SKM-1 (cell line): ENCODE data around the gene MAPK4.
"Not testable (repeated sequence)": the region's sequence is repeated elsewhere in the genome, so short reads cannot be mapped to it uniquely, and the experiment has no call there.

Source experiments
- DNase-seq: peaks from one replicate; lab custom pipeline; 2025; ENCODE audit not compliant: unreplicated experiment; lab: John Stamatoyannopoulos, UW

MAPK4 gene

GRCh38 chr18:50679056-50679455 lies 119.2 kb downstream of the MAPK4 start:
- DNase-seq: no peak

GRCh38 chr18:50679656-50680055 lies 119.8 kb downstream of the MAPK4 start:
- no peak for DNase-seq

- DNase-seq: no peak
These were observed 121.1 kb downstream of the MAPK4 start for GRCh38 chr18:50680966-50681365.

DNA sequence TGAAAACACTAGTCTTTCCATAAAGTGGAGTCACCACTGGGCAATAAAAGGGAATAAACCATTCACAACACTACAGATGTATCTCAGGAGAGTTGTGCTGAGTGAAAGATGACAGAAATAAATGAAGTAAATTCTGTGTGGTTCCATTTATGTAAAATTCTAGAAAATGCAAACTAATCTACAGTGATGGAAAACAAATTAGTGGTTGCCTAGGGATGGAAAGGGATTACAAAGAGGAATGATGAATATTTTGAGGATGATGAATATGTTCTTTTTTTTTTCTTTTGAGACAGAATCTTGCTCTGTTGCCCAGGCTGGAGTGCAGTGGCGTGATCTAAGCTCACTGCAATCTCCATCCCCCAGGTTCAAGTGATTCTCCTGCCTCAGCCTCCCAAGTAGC lies 123.0 kb downstream of the MAPK4 start:
- DNase-seq: no peak

- no peak for DNase-seq
These were observed 126.5 kb downstream of the MAPK4 start for GRCh38 chr18:50686409-50686808.

DNA sequence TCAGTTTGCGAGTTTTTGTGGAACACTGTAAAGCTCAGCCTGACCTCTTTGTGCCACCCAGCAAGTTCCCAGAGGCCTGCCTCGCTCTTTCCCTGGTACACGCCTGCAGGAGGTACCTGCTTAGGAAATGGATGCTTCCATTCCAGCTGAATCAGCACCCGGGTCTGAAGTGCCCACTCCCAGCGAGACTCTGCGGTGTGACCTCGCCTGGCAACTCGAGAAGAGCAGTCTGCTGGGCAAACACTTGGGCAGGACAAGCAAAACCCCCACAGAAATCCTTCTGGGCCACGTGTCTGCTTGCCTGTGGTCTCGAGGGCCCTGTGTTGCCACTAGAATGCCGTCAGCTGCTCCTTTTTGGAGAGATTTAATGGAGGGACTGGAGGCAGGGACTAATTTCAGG lies 127.6 kb downstream of the MAPK4 start:
- DNase-seq: no peak

GRCh38 chr18:50689578-50689977 lies 129.7 kb downstream of the MAPK4 start:
- DNase-seq: no peak

DNA sequence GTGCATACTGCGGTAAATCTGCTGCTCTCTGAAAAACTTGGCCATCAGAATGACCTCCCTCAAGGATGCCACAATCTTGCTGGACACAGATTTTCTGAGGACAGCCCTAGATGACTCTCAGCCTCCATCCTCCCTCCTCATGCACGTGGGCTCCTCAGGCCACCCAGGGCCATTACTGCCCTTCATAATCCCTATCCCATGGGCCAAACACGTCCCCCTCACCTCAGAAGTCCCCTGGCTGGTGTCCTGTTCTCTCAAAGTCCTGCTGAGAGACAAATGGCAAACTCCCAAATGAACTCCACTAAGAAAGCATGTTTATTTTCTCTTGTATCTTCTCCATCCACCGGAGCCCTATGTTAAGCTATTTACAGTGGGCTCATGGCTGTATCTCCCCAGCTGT lies 134.3 kb downstream of the MAPK4 start:
- no peak for DNase-seq

DNA sequence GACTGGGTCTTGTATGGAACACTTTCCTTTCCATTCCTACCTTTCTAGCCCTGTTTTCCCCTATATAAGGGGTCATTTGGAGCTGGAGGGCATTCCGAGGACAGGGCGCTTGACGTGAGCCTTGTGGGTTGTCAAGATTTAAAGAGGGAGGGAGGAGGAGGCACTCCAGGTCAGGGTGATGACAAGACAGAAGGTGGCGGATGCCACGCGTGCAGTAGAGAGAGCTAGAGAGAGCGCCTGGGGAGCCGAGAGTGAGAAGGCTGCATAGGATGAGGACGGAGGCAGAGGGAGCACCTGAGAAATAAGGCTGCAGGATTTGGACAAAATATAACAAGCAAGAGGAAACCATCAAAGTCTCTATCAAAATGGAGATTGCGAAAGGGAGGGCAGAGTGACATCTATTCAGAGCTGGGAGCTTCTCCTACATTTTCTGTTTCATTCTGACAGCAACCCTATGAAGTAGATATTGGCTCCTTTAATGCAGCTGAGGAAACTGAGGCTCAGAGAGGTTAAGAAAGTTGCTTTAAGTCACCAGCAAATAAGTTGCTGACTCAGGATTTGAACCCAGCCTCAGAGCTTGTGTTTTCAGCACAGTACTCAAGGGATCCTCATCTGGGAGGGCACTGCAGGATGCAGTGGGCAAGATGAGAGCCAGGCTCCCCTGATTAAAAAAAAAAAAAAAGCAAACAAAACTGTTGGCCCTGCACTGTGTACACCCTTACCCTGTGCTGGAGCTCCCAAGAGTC lies 135.7 kb downstream of the MAPK4 start:
- DNase-seq: no peak

DNA sequence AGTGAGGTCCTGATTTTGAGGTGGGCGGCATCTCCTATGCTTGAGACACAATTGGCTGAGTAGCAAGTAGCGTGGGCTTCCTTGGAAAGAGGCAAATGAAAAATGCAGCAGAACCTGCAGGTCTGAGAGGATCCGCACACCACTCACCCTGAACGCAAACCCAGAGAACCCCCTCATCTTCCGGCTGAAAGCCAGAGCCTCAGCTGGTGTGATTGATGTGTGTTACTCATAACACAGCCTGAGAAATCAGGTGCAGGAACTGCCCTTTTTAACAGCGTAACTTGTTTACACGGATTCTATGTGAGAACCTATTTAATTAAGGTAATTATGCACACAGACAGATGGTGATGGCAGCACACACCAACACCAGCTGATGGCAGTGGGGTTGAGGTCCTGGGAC lies 136.5 kb downstream of the MAPK4 start:
- no peak for DNase-seq

DNA sequence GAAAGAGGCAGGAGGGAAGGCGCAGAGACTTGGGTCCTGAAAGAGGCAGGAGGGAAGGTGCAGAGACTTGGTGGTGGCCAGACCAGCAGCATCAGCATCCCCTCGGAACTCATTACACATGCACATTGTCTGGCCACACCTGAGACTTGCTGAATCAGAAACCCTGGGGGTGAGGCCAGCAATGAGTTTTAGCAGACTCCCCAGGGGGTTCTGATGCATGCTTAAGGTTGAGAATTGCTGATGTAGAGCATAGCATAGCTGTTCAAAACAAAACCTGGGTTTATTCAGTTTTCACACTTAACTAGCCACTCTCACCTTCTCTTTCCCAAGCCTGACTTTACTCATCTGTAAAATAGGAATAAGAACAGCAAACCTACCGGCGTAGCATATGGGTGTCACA lies 137.0 kb downstream of the MAPK4 start:
- no peak for DNase-seq

DNA sequence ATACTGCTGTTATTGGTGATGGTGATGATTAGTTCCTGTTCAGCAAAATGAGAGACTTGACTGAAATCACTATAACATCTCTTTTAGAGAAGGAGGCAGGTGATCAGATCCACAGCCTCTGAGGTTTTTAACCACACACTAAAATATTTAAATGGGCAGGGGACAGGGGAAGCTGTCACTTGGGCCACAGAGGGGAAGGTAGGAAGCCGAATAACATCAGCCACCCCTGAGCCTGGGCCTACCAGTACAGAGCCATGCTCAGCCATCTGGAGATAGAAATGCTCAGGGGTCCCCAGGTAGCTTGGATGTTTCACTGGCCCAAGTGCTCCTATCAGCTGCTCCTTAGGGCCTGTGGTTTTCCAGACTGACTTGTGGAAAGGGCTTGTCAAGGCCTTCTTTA lies 137.6 kb downstream of the MAPK4 start:
- no peak for DNase-seq

DNA sequence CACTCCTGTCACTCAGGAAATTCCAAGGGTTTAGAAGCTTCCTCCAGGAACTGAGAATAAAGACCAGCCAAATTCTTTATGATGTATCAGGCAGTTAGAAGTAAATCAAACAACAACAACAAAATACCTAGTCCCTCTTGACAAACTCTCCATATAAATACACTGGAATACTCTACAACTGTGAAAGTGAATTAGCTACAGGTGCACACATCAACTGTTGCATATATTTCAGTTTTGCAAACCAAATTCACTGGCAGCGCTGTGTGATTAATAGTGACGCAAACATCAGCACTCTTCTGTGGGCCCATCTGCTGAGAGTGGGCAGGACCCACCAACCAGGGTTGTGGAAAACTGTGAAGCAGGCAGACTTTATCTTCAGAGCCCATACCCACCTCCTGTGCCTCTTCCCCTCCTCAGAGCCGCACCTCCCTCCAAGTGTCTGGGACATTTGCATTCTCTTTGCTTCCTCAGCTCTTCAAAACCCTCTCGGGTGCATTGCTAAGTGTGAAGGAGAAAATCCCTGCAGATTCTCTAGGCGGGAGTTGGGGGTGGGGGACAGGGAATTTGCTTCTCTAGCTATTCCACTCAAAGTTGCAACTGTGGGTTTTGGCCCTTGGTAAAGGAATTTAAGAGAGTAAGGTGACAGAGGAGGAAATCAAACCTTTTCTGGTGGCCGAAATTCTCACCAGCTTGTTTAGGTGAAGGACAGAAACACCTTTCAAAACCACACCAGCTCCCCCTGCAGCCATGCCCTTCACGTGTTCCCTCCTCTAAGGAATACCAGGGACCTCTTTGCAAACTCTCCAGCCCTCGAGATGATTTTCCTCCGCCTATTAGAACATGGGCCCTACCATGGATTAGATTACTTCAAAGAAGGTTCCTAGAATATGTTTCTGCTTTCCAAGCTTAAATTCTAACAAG lies 140.6 kb downstream of the MAPK4 start:
- DNase-seq: no peak

- no peak for DNase-seq
These were observed 144.6 kb downstream of the MAPK4 start for GRCh38 chr18:50704357-50704940.

DNA sequence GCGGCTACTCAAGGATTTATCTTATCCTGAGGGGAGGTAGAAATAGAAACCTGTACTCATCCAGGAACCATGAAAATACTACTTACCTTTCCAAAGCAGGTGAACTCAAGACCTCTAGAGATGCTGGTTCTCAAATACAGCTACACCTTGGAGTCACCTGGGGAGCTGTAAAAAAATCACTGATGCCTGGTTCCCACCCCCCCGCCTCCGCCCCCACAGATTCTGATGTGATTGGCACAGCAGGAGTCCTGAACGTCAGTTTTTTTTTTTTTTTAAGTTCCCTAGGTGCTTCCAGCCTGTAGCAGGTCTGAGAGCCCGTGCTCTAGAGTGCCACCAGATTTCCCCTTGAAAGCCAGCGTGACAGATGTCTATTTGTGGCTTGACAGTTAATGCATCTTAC lies 146.3 kb downstream of the MAPK4 start:
- DNase-seq: no peak

DNA sequence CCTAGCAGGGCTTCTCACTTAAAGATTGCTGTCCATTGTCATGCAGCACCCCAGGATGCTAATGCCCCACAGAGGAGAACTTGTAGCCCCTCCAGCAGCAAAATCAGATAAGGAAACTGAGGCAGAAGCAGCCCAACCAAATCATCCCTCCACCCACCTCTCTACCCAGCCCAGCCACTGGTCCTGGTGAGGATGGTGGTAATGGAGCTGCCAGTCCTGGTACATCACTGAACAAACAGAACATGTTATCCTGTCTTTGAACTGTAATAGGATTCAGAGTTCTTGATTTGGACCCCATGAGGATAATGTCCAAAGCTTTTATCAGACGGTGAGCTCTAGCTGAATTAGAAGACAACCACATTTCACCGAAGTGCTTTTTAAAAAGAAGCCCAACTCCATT lies 146.8 kb downstream of the MAPK4 start:
- no peak for DNase-seq

- not testable (repeated sequence) for DNase-seq
These were observed 147.4 kb downstream of the MAPK4 start for GRCh38 chr18:50707297-50707696.

GRCh38 chr18:50707855-50708469 lies 148.1 kb downstream of the MAPK4 start:
- DNase-seq: no peak

DNA sequence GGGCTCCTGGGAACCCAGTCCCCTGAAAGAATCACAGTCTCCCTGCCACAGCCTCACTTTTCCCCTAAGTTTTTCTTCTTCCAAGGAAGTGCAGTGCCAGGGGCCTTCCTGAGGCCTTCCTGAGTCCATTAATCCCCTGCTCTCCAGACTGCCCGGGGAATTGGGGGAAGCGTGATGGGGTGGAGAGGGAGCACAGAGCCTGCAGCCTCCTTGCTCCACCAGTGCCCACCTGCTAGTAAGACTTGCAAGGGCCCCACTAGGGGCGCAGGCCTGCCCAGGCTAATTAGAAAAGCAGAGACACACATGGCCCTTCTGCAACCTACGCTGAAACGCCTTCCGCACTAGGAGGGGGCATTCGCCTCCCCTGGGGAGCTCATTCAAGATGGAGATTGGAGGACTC lies 149.3 kb downstream of the MAPK4 start:
- DNase-seq: no peak

- DNase-seq: no peak
These were observed 151.5 kb downstream of the MAPK4 start for GRCh38 chr18:50711386-50711785.

DNA sequence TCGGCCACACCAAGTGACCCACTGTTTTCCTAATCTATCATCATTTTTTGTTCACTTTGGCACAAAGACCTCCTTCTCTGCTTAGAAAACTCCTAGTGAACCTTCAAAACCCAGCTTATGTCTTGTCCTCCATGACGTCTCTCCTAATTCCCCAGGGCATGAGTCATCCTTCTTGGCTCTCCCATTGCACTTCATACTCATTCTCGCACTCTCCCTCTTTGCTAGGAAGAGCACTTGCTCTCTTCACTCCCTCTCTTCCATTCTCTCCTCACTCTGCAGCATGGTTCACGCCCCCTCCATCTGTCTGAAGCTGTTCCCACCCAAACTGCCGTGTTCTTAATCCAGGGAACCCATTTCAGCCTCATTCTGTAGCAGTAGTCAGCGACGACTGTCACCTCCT lies 156.0 kb downstream of the MAPK4 start:
- no peak for DNase-seq

- DNase-seq: no peak
These were observed 157.0 kb downstream of the MAPK4 start for GRCh38 chr18:50716902-50717301.
